B cell (primary cell): ENCODE results near the gene RARB. TPM values are rescaled to one million over a fixed set of nuclear protein-coding genes. Genes with fewer than 3 reads are reported as not detected.

Experiments used
- ATAC-seq: fragments of 200-7000 bp; cut with Tn5 transposase; one replicate; pipeline ENCODE4 v1.10.0; 2021; ENCODE audit warnings: low read depth, mild to moderate bottlenecking, moderate number of reproducible peaks, moderate library complexity
- CTCF ChIA-PET: fragments of 350-600 bp; sonication (Branson Sonifier 250); formaldehyde crosslinking; loops from one replicate; lab custom pipeline; 2021; ENCODE audit warnings: antibody characterized with exemption, inconsistent platforms; lab: Charles Lee
- POLR2A ChIA-PET: fragments of 350-600 bp; sonication (Branson Sonifier 250); formaldehyde crosslinking; loops from one replicate; lab custom pipeline; 2021; ENCODE audit warnings: antibody characterized with exemption; lab: Charles Lee
- DNase-seq: peaks from one replicate; pipeline ENCODE4 v3.0.0; 2013
- H2AFZ ChIP-seq: 2 replicates; pipeline ENCODE4 v1.6.1; 2012; ENCODE audit warnings: mild to moderate bottlenecking, low read depth, low read length; ENCODE audit not compliant: insufficient read depth, poor library complexity, severe bottlenecking
- H3K27ac ChIP-seq, 2 donors: 1 replicate in 1 of 2; 2 replicates in 1 of 2; pipeline ENCODE4 v1.5.1; 2012 to 2013; ENCODE audit warnings: low read length in 2 of 2, mild to moderate bottlenecking in 2 of 2, moderate library complexity in 1 of 2
- H3K27me3 ChIP-seq, 4 experiments: fragments of 200-600 bp in 1 of 4; sonication (generic) in 1 of 4; replicated peaks in 1 of 4; 1 replicate in 2 of 4; 2 replicates in 2 of 4; pipeline versions ENCODE4 v1.6.1 to v1.7.0; 2013 to 2016; ENCODE audit warnings: low read length in 3 of 4, mild to moderate bottlenecking in 2 of 4, mixed read lengths in 1 of 4, moderate library complexity in 1 of 4; ENCODE audit not compliant: insufficient read depth in 4 of 4, control insufficient read depth in 3 of 4; ENCODE audit errors: control extremely low read depth in 1 of 4
- H3K36me3 ChIP-seq, 2 experiments: replicated peaks in 1 of 2; 1 replicate in 1 of 2; 2 replicates in 1 of 2; pipeline versions ENCODE4 v1.6.1 to v1.7.1; 2013; ENCODE audit warnings: low read length in 1 of 2; ENCODE audit not compliant: insufficient read depth in 2 of 2, control insufficient read depth in 1 of 2; ENCODE audit errors: control extremely low read depth in 1 of 2, extremely low read depth in 1 of 2
- H3K4me1 ChIP-seq, 2 donors: fragments of 200-600 bp in 1 of 2; sonication (generic) in 1 of 2; 1 replicate in 1 of 2; 2 replicates in 1 of 2; pipeline versions ENCODE4 v1.5.1 to v1.6.1; 2013 to 2017; ENCODE audit warnings: low read length in 2 of 2; ENCODE audit not compliant: control insufficient read depth in 2 of 2, insufficient read depth in 2 of 2
- H3K4me2 ChIP-seq: replicated peaks from 2 replicates; pipeline ENCODE3; 2012; ENCODE audit warnings: mild to moderate bottlenecking, low read depth, low read length; ENCODE audit not compliant: poor library complexity, severe bottlenecking
- H3K4me3 ChIP-seq, 5 experiments: fragments of 200-600 bp in 1 of 5; sonication (generic) in 1 of 5; 1 replicate in 3 of 5; 2 replicates in 2 of 5; pipeline versions ENCODE4 v1.5.1 to v1.7.0; 2011 to 2016; ENCODE audit warnings: low read length in 4 of 5, mild to moderate bottlenecking in 4 of 5, low read depth in 2 of 5, control low read depth in 1 of 5, moderate library complexity in 1 of 5; ENCODE audit not compliant: insufficient read depth in 1 of 5; ENCODE audit errors: control extremely low read depth in 1 of 5, extremely low read depth in 1 of 5
- H3K79me2 ChIP-seq: fragments of 200-600 bp; sonication (generic); one replicate; pipeline ENCODE4 v1.6.0; 2016; ENCODE audit warnings: low read length; ENCODE audit not compliant: control insufficient read depth, insufficient read depth
- H3K9ac ChIP-seq: fragments of 200-600 bp; sonication (generic); 2 replicates; pipeline ENCODE4 v1.6.1; 2017; ENCODE audit warnings: mild to moderate bottlenecking, low read length, moderate library complexity
- H3K9me3 ChIP-seq, 3 donors: one replicate each; pipeline versions ENCODE4 v1.6.1 to v1.7.1; 2013; ENCODE audit warnings: low read length in 2 of 3; ENCODE audit not compliant: control insufficient read depth in 2 of 3, insufficient read depth in 1 of 3; ENCODE audit errors: control extremely low read depth in 1 of 3
- H4K20me1 ChIP-seq: 2 replicates; pipeline ENCODE4 v1.6.0; 2012; ENCODE audit warnings: mild to moderate bottlenecking, low read length; ENCODE audit not compliant: insufficient read depth, control insufficient read depth, poor library complexity, severe bottlenecking
- H3K27ac Mint-ChIP-seq: one replicate; pipeline ENCODE4 v1.8.0; 2021; ENCODE audit warnings: mixed read lengths
- H3K27me3 Mint-ChIP-seq: one replicate; pipeline ENCODE4 v1.8.0; 2021; ENCODE audit warnings: mixed read lengths
- H3K4me1 Mint-ChIP-seq: one replicate; pipeline ENCODE4 v1.8.0; 2021; ENCODE audit warnings: mixed read lengths
- H3K4me3 Mint-ChIP-seq: one replicate; pipeline ENCODE4 v1.8.0; 2021; ENCODE audit warnings: mixed read lengths
- H3K9me3 Mint-ChIP-seq: one replicate; pipeline ENCODE4 v1.8.0; 2022; ENCODE audit warnings: mixed read lengths; ENCODE audit not compliant: insufficient read depth
- EZH2 ChIP-seq: IDR thresholded peaks from 2 replicates; pipeline ENCODE4 v1.6.1; 2012; ENCODE audit warnings: borderline replicate concordance, low read depth, mild to moderate bottlenecking, moderate library complexity, low read length; ENCODE audit not compliant: insufficient read depth, poor library complexity, severe bottlenecking
- WGBS: methylation state at CpG from one replicate; pipeline ENCODE4 v1.1.5; 2013; ENCODE audit warnings: missing lambda C conversion rate; ENCODE audit not compliant: insufficient coverage; 5-methylcytosine and 5-hydroxymethylcytosine counted together
- intact Hi-C: fragments of 100-400 bp; cut with micrococcal nuclease; formaldehyde crosslinking; loops from one replicate; pipeline ENCODE4 v1.10.0; 2022
- polyA plus RNA-seq: library from polyadenylated mRNA; depleted of rRNA; stranded (reverse); fragments of >200 nt; gene quantifications from 2 replicates; pipeline ENCODE4 v1.2.3, GENCODE V29; 2012
- total RNA-seq, 2 donors: library from RNA; stranded (reverse); fragments of 120-200 nt in 1 of 2; gene quantifications; 1 replicate in 1 of 2; 2 replicates in 1 of 2; pipeline versions ENCODE4 v1.2.3 to v1.2.4, GENCODE V29; 2013 to 2022
- TF ChIP-seq, protein P1 (sequence below): fragments of 200-600 bp; IDR thresholded peaks from one replicate; pipeline ENCODE4 v1.8.0; 2022; ENCODE audit warnings: antibody characterized with exemption, mild to moderate bottlenecking

The RARB gene
- total and polyA plus RNA-seq, 2 donors (not counting 1 experiment from before 2014, with no cell fraction given): not detected

DNA sequence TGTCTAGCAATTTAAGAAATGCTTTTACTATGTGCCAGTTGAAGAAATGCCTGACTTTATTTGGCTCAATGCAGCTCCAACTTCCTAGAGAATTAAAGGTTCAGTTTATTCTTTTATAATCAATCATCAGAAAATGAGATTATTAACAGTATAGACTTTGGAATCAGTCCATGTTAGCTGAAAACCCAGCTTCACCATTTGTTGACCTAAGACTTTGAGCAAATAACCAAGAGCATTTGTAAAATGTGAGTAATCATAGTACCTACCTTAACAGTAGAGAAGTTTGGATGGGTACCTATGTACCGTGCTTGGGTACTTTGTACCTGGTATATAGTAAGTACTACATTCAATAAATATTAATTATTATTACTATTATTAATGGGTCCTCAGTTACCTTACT, 105.9 kb downstream of the RARB start:
- Histone ChIP-seq H3K4me1 (no peaks in the 10 kb centered on the region), H3K36me3 (no peaks in the 10 kb centered on the region), H3K4me3 (no peak overlapping the region), H3K27me3 (no peaks in the 10 kb centered on the region), H3K27ac (no peak overlapping the region), H2AFZ (no peak overlapping the region), H3K4me2 (no peak overlapping the region), H3K9me3 (peaks cover 0 to 8% (median 6%) of the 10 kb centered on the region in 3 donors), H3K9ac (no peak overlapping the region), H3K79me2 (no peaks in the 10 kb centered on the region), H4K20me1 (no peaks in the 10 kb centered on the region)
- WGBS: no CpG with 5 or more reads among the region's 1 CpG
- ATAC-seq (no peak), DNase-seq (no peak)
- H3K9me3 Mint-ChIP-seq: no peaks in the 10 kb centered on the region
- H3K27me3 Mint-ChIP-seq: peaks cover 3% of the 10 kb centered on the region
- ChIA-PET POLR2A (no interaction called here), CTCF (no interaction called here)
- TF ChIP-seq, protein P1, sequence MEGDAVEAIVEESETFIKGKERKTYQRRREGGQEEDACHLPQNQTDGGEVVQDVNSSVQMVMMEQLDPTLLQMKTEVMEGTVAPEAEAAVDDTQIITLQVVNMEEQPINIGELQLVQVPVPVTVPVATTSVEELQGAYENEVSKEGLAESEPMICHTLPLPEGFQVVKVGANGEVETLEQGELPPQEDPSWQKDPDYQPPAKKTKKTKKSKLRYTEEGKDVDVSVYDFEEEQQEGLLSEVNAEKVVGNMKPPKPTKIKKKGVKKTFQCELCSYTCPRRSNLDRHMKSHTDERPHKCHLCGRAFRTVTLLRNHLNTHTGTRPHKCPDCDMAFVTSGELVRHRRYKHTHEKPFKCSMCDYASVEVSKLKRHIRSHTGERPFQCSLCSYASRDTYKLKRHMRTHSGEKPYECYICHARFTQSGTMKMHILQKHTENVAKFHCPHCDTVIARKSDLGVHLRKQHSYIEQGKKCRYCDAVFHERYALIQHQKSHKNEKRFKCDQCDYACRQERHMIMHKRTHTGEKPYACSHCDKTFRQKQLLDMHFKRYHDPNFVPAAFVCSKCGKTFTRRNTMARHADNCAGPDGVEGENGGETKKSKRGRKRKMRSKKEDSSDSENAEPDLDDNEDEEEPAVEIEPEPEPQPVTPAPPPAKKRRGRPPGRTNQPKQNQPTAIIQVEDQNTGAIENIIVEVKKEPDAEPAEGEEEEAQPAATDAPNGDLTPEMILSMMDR: no peak
- no peak for TF ChIP-seq EZH2
- no peak overlapping the region for H3K4me3 Mint-ChIP-seq
- H3K27ac Mint-ChIP-seq: no peak overlapping the region
- no peaks in the 10 kb centered on the region for H3K4me1 Mint-ChIP-seq
- intact Hi-C loops: no loop called here

DNA sequence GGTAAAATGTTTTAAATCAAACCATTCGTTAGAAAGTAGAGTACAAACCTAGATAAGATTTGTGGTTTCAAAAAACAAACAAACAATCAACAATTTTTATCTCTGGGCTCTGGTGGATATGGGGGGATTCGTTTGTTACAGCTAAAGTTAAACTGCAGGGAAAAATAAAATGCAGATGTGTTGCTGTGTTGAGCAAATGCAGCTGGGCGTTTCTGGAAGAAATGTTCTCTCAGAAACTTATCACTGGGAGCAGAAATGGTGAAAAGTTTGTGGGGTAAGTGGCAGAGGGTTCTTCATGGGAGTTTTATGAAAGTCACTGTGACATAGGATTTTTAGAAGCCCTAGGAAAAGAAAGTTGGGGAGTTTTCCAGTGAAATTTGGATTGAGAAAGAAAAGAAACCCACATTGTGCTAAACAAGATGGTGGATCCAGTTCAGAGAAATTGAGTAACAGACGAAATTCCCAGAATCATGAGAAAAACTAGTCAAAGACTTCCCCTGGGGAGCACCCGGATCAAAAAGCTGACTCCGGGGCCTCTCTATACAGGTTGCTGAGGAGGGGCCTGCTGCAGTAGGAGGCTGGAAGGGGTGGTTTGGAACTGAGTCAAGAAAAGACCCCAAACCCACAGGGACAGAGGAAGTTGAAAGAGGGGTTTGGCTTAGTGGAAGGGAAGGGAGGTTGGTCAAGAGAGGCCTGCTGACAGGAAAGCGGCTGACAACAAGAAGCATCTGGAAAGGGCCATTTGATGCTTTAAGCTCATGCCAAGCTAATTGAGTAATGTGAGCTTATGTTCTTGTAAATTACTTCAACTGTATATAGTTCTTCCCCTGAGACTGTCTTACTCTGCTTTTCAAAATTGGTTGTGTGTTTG, 108.7 kb downstream of the RARB start:
- peaks cover 3% of the 10 kb centered on the region for H3K27me3 Mint-ChIP-seq
- intact Hi-C loops: no loop called here
- Histone ChIP-seq H3K4me2 (no peak overlapping the region), H3K9ac (no peak overlapping the region), H2AFZ (no peak overlapping the region), H3K27ac (no peak overlapping the region), H3K27me3 (no peaks in the 10 kb centered on the region), H3K79me2 (no peaks in the 10 kb centered on the region), H3K4me1 (no peaks in the 10 kb centered on the region), H3K4me3 (no peak overlapping the region), H3K9me3 (peaks cover 0 to 8% (median 6%) of the 10 kb centered on the region in 3 donors), H3K36me3 (no peaks in the 10 kb centered on the region), H4K20me1 (no peaks in the 10 kb centered on the region)
- no peak for TF ChIP-seq EZH2
- TF ChIP-seq, protein P1: no peak
- WGBS: 76% methylated on average over 5 of the region's 7 CpGs
- ATAC-seq (no peak), DNase-seq (no peak)
- H3K9me3 Mint-ChIP-seq: no peaks in the 10 kb centered on the region
- no peaks in the 10 kb centered on the region for H3K4me1 Mint-ChIP-seq
- CTCF ChIA-PET: no interaction called here
- no peak overlapping the region for H3K27ac Mint-ChIP-seq
- H3K4me3 Mint-ChIP-seq: no peak overlapping the region
- POLR2A ChIA-PET: no interaction called here
